ENCODE data around the gene PPP3CB.

DNA sequence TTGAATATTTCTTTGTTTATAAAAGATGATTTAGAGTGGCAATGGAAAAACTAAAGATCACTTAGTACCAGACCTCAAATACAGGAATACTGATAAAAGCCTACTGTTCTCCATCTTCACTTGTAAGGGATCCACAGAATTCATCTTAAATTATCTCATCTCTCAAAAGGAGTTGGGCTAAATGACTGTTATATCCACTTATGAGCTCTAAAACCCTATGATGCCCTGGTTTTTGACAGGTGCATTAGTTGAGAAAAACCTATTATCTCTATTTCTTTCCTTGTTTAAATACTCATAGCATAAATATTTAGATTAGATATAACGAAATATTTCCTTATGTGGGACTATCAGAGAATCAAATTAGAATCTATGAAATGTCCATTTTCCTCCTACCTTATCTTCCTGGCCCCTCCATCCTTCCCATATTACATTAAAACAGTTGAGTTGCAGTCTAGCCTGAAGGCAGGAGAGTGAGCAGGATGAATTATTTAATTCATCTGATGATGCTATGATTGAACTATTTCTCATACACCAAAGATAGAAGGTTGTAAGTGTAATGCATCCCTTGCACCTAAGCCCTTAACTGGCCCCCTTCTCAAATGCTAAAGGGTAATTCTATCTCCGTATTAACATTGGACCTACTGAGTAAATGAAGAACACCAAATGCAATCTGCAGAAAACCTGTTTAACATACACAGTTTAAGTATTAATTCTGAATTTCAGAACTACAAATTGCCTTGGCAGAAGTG is 29.7 kb downstream of the PPP3CB start:
- TF ChIP-seq CTCF (IDR thresholded peaks at IDR 0.05; ENCODE audit: insufficient read depth, low read depth, low read length) (no peak), EZH2 (IDR thresholded peaks at IDR 0.05; ENCODE audit: insufficient read depth, low read length) (no peak)
